NT2/D1 (cell line): ENCODE measurements around the gene IL33.

ENCODE experiments used
- SUZ12 ChIP-seq: IDR thresholded peaks from 2 replicates; pipeline ENCODE4 v1.6.1; 2011; ENCODE audit not compliant: insufficient read length, insufficient read depth; ENCODE audit errors: extremely low read depth
- YY1 ChIP-seq: IDR thresholded peaks from 2 replicates; pipeline ENCODE4 v1.6.1; 2011; ENCODE audit not compliant: insufficient read length, insufficient read depth
- ZNF274 ChIP-seq: IDR thresholded peaks from 2 replicates; pipeline ENCODE4 v1.6.1; 2011; ENCODE audit warnings: mild to moderate bottlenecking, low read depth, low read length

GRCh38 chr9:6187272-6187671 is 28.3 kb upstream of the IL33 start:
- TF ChIP-seq YY1 = no peak
- no peak for TF ChIP-seq ZNF274
- no peak for TF ChIP-seq SUZ12
